GM19468 (cell line): Measurements from ENCODE around the gene CYB5D1.

Source experiments
- ATAC-seq: cut with Tn5 transposase; IDR thresholded peaks from one replicate; pipeline ENCODE4 v1.9.1; 2021; ENCODE audit warnings: mild to moderate bottlenecking, moderate library complexity, moderate number of reproducible peaks; ENCODE audit not compliant: unreplicated experiment; ENCODE audit errors: extremely low read depth

Gene CYB5D1

DNA sequence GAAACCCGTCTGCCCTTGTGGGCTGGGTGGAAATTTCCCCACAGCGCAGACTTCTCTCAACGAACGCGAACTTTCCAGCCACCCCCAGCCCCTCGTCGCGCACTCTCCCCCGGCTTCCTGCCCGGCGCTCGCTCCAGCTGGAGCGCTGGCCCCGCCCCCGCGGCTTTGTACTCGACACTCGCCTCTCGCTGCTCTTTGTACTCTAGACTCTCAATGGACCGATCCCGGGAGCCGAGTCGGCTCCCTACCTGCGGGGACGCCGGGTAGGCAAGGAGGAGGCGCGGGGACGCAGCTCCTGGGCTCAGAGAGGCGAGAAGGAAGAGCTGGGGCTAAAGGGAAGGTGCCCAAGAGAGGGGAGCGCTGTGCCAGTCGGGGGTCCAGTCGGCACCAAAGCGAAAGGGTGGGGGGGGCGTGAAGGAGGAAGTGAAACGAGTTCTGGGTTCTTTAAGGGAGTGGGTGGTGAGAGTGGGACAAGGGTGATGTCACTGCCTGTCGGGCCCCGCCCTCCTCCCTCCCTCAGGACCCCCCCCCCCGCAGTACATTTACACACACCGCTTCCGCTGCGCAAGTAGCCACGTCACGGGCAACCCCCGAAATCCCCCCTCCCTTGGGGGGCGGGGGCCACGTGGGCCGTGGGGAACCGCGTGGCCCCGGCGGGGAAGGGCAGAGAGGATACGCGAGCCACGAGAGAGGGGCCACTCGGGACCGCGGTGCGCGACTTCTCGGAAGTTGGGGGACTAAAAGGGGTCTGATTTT lies 14.1 kb upstream of the CYB5D1 start:
- no peak for ATAC-seq

DNA sequence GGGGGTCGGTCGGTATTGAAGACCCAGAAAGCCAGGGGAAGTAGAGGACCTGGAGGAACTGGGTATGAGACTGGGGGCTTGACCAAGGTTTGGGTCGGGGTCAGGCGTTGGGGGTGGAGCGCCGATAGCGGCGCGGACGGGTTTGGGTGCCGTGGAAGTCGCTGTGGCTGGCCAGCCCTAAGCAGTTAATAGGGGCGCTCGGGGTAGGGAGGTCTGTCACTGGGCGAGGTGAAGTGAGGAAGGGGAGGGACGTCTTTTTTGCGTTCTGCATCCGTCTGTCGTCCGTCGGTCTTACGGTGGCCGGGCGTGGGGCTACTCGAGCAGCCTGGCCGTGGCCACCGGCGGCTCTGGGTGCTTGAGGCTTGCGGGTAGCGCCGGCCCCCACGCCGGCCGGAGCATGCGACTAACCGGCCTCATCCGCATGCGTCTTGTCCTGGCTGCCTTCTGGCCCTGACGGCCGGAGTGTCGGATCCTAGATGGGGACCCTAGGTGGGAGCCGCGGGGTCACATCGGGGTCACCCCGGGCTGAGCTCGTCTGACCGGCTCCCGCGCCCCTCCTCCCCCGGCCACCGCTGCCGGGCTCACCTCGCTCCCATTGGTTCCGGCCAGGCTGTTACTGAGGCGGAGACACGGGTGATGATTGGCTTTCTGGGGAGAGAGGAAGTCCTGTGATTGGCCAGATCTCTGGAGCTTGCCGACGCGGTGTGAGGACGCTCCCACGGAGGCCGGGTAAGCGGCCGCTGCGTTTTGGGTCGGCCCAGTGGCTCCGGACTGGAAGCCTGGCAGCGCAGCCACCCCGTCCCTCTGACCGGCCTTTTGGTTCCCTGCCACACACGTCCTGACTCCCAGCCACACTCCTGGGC lies 13.3 kb upstream of the CYB5D1 start:
- peak; percentile 42 for ATAC-seq

DNA sequence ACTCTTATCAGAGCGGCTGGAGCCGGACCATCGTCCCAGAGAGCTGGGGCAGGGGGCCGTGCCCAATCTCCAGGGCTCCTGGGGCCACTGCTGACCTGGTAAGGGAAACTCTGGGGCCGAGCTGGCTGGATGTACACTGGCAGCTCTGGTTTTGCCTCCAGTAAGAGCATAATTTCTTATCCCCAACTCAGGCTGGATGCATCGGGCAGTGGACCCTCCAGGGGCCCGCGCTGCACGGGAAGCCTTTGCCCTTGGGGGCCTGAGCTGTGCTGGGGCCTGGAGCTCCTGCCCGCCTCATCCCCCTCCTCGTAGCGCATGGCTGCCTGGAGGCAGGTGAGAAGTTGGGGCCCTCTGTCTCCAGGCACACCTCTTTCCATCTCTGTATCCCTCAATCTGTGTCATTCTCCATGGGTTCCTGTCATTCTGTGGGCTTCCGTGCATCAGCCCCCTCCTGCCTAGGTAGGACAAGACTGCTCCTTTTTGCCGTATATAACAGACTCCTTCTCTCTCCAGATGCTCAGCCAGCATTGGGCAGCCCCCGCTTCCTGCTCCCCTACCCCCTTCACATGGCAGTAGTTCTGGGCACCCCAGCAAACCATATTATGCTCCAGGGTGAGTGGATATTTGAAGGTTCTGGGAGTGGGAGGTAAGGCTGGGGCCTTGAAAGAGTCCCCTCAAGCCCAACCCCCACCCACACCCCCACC lies 12.3 kb upstream of the CYB5D1 start:
- ATAC-seq, result no peak

DNA sequence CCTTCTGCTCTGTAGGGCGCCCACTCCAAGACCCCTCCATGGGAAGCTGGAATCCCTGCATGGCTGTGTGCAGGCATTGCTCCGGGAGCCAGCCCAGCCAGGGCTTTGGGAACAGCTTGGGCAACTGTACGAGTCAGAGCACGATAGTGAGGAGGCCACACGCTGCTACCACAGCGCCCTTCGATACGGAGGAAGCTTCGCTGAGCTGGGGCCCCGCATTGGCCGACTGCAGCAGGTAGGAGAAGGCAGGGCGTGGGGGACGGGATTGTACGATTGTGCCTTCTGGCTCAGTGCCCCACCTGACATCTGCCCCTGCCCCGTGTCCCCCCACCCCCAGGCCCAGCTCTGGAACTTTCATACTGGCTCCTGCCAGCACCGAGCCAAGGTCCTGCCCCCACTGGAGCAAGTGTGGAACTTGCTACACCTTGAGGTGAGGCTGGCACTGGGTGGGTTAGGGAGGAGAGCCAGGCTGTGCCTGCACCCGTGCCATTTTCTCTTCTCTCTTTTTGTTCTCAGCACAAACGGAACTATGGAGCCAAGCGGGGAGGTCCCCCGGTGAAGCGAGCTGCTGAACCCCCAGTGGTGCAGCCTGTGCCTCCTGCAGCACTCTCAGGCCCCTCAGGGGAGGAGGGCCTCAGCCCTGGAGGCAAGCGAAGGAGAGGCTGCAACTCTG lies 11.6 kb upstream of the CYB5D1 start:
- ATAC-seq, result no peak

DNA sequence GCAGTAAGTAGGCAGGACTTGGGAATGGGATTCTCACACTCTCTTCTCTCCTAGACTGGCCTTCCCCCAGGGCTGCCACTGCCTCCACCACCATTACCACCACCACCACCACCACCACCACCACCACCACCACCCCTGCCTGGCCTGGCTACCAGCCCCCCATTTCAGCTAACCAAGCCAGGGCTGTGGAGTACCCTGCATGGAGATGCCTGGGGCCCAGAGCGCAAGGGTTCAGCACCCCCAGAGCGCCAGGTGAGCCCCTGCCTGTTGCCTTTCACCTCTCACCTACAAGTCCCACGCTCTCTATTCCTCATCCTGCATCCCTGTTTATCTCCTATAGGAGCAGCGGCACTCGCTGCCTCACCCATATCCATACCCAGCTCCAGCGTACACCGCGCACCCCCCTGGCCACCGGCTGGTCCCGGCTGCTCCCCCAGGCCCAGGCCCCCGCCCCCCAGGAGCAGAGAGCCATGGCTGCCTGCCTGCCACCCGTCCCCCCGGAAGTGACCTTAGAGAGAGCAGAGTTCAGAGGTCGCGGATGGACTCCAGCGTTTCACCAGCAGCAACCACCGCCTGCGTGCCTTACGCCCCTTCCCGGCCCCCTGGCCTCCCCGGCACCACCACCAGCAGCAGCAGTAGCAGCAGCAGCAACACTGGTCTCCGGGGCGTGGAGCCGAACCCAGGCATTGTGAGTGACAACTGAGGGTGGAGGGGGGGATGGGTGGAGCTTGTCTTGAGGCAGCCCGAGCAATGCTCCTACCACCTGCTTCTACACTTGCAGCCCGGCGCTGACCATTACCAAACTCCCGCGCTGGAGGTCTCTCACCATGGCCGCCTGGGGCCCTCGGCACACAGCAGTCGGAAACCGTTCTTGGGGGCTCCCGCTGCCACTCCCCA lies 10.8 kb upstream of the CYB5D1 start:
- ATAC-seq, result no peak

DNA sequence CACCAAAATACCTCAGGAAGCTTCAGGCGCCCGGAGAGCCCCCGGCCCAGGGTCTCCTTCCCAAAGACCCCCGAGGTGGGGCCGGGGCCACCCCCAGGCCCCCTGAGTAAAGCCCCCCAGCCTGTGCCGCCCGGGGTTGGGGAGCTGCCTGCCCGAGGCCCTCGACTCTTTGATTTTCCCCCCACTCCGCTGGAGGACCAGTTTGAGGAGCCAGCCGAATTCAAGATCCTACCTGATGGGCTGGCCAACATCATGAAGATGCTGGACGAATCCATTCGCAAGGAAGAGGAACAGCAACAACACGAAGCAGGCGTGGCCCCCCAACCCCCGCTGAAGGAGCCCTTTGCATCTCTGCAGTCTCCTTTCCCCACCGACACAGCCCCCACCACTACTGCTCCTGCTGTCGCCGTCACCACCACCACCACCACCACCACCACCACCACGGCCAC lies 9.6 kb upstream of the CYB5D1 start:
- ATAC-seq, result no peak

DNA sequence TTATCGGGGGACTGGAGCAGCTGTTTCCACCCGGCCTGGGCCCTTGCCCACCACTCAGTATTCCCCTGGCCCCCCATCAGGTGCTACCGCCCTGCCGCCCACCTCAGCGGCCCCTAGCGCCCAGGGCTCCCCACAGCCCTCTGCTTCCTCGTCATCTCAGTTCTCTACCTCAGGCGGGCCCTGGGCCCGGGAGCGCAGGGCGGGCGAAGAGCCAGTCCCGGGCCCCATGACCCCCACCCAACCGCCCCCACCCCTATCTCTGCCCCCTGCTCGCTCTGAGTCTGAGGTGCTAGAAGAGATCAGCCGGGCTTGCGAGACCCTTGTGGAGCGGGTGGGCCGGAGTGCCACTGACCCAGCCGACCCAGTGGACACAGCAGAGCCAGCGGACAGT lies 9.1 kb upstream of the CYB5D1 start:
- no peak for ATAC-seq

DNA sequence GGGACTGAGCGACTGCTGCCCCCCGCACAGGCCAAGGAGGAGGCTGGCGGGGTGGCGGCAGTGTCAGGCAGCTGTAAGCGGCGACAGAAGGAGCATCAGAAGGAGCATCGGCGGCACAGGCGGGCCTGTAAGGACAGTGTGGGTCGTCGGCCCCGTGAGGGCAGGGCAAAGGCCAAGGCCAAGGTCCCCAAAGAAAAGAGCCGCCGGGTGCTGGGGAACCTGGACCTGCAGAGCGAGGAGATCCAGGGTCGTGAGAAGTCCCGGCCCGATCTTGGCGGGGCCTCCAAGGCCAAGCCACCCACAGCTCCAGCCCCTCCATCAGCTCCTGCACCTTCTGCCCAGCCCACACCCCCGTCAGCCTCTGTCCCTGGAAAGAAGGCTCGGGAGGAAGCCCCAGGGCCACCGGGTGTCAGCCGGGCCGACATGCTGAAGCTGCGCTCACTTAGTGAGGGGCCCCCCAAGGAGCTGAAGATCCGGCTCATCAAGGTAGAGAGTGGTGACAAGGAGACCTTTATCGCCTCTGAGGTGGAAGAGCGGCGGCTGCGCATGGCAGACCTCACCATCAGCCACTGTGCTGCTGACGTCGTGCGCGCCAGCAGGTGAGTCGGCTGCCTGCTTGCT lies 8.6 kb upstream of the CYB5D1 start:
- ATAC-seq, result no peak

DNA sequence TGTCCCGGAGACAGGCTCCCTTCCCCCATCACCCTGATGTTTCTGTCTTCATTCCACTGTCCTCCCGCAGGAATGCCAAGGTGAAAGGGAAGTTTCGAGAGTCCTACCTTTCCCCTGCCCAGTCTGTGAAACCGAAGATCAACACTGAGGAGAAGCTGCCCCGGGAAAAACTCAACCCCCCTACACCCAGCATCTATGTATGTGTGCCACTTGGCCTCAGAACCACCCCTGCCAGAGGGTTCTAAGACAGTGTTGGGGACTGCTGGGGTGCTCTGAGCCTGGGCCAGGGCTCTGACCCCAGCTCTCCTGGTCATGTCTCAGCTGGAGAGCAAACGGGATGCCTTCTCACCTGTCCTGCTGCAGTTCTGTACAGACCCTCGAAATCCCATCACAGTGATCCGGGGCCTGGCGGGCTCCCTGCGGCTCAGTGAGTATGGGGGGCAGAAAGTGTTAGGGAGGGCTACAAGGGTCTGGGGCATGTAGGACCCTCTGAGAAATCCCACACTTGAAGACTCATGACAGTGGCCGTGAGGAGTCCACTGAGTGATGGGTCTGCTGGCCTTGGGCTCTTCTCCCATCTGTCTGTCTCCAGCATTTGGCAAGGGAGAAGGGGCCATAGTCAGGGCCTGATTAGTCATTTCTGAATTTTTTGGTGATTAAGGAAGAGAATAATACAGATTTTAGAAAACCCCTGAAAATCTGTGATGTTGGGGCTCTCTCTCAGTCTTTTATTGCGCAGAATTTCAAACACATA lies 7.9 kb upstream of the CYB5D1 start:
- no peak for ATAC-seq

DNA sequence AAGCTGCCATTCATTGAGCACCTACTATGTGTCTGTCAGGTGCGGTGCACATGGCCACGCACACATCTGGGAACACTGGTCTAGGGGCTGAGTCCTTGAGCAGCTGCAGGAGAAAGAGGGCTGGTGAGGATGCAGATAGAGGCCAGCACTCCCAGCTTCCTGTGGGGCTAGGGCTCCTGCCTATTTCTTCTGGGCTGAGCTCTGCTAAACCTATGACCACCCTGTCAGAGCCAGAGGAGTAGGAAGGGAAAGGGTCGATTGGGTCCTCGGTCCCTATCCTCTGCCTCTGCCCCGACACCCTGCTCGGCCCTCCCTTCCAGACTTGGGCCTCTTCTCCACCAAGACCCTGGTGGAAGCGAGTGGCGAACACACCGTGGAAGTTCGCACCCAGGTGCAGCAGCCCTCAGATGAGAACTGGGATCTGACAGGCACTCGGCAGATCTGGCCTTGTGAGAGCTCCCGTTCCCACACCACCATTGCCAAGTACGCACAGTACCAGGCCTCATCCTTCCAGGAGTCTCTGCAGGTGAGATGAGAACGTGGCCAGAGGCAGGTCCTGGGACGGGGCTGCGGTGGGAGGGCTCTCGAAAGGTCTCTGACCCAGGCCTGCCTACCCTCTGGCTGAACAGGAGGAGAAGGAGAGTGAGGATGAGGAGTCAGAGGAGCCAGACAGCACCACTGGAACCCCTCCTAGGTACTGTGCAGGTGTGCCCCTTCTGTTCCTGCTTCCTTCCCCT lies 6.9 kb upstream of the CYB5D1 start:
- ATAC-seq, result no peak

DNA sequence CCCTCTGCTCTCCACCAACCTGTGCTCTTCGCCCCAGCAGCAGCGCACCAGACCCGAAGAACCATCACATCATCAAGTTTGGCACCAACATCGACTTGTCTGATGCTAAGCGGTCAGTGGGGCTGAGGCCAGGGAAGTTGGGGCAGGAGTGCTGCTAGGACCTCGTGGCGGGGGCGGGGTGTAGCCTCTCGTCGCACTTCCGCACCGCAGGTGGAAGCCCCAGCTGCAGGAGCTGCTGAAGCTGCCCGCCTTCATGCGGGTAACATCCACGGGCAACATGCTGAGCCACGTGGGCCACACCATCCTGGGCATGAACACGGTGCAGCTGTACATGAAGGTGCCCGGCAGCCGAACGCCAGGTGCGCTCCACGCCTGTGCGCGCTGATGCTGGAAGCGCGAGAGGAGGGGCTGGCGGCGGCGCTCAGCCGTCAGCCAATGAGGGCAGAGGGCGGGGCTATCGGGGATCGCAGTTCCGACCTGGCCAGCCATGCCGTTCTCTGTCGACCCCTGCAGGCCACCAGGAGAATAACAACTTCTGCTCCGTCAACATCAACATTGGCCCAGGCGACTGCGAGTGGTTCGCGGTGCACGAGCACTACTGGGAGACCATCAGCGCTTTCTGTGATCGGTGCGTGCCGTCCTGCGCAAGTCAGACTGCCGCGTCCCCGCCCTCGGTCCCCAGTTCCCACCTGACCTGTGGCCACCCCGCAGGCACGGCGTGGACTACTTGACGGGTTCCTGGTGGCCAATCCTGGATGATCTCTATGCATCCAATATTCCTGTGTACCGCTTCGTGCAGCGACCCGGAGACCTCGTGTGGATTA lies 6.2 kb upstream of the CYB5D1 start:
- no peak for ATAC-seq

DNA sequence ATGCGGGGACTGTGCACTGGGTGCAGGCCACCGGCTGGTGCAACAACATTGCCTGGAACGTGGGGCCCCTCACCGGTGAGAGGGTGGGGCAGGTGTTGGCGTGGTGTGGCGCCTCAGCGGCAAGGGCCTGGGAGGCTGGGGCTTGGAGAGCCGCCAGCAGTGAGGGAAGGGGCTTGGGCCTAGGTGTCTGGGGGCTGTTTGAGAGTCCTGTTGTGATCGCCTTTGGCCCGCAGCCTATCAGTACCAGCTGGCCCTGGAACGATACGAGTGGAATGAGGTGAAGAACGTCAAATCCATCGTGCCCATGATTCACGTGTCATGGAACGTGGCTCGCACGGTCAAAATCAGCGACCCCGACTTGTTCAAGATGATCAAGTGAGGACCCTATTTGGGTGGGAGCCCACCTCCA lies 5.5 kb upstream of the CYB5D1 start:
- ATAC-seq, result no peak

DNA sequence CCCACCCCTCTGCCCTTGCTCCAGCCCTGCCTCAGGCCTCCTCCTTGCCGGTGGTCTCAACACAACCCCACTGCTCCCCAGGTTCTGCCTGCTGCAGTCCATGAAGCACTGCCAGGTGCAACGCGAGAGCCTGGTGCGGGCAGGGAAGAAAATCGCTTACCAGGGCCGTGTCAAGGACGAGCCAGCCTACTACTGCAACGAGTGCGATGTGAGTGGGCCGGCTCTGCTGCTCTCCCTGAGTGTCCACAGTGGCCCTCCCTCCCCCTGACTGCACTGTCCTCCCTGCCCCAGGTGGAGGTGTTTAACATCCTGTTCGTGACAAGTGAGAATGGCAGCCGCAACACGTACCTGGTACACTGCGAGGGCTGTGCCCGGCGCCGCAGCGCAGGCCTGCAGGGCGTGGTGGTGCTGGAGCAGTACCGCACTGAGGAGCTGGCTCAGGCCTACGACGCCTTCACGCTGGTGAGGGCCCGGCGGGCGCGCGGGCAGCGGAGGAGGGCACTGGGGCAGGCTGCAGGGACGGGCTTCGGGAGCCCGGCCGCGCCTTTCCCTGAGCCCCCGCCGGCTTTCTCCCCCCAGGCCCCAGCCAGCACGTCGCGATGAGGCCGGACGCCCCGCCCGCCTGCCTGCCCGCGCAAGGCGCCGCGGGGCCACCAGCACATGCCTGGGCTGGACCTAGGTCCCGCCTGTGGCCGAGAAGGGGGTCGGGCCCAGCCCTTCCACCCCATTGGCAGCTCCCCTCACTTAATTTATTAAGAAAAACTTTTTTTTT lies 4.7 kb upstream of the CYB5D1 start:
- ATAC-seq, result no peak

DNA sequence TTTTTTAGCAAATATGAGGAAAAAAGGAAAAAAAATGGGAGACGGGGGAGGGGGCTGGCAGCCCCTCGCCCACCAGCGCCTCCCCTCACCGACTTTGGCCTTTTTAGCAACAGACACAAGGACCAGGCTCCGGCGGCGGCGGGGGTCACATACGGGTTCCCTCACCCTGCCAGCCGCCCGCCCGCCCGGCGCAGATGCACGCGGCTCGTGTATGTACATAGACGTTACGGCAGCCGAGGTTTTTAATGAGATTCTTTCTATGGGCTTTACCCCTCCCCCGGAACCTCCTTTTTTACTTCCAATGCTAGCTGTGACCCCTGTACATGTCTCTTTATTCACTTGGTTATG lies 4.1 kb upstream of the CYB5D1 start:
- ATAC-seq, result no peak

DNA sequence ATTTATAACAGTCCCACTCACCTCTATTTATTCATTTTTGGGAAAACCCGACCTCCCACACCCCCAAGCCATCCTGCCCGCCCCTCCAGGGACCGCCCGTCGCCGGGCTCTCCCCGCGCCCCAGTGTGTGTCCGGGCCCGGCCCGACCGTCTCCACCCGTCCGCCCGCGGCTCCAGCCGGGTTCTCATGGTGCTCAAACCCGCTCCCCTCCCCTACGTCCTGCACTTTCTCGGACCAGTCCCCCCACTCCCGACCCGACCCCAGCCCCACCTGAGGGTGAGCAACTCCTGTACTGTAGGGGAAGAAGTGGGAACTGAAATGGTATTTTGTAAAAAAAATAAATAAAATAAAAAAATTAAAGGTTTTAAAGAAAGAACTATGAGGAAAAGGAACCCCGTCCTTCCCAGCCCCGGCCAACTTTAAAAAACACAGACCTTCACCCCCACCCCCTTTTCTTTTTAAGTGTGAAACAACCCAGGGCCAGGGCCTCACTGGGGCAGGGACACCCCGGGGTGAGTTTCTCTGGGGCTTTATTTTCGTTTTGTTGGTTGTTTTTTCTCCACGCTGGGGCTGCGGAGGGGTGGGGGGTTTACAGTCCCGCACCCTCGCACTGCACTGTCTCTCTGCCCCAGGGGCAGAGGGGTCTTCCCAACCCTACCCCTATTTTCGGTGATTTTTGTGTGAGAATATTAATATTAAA lies 3.6 kb upstream of the CYB5D1 start:
- ATAC-seq, result no peak
